Omental fat pad (tissue), 4 donors: ENCODE measurements around the gene TSGA10. TPM values are rescaled to one million over a fixed set of nuclear protein-coding genes. Genes with fewer than 3 reads are reported as not detected.

Experiments used
- ATAC-seq: fragments of 150-250 bp; one replicate; pipeline ENCODE4 v1.9.1; 2016; ENCODE audit warnings: mild to moderate bottlenecking, moderate library complexity; ENCODE audit not compliant: low FRiP score
- DNase-seq: peaks from one replicate; pipeline ENCODE4 v3.0.0-alpha.2; 2019; ENCODE audit warnings: low spot score
- total RNA-seq, 4 donors: library from RNA; depleted of rRNA; stranded (reverse); fragments of >200 nt; gene quantifications; one replicate each; pipeline ENCODE4 v1.1.0, GENCODE V29; 2016
- TF ChIP-seq, protein P1 (sequence below), 3 donors: fragments of 450-650 bp; IDR thresholded peaks; one replicate each; pipeline ENCODE4 v1.5.1; 2016 to 2017; ENCODE audit warnings: antibody characterized with exemption in 3 of 3, mild to moderate bottlenecking in 3 of 3, moderate library complexity in 2 of 3

Gene TSGA10
- total RNA-seq, 4 donors from 2014 or later = 4.7 to 19.5 (median 8.5) TPM

GRCh38 chr2:99104006-99104405, 50.7 kb downstream of the TSGA10 start:
- ATAC-seq (no peak), DNase-seq (no peak)
- TF ChIP-seq, protein P1, sequence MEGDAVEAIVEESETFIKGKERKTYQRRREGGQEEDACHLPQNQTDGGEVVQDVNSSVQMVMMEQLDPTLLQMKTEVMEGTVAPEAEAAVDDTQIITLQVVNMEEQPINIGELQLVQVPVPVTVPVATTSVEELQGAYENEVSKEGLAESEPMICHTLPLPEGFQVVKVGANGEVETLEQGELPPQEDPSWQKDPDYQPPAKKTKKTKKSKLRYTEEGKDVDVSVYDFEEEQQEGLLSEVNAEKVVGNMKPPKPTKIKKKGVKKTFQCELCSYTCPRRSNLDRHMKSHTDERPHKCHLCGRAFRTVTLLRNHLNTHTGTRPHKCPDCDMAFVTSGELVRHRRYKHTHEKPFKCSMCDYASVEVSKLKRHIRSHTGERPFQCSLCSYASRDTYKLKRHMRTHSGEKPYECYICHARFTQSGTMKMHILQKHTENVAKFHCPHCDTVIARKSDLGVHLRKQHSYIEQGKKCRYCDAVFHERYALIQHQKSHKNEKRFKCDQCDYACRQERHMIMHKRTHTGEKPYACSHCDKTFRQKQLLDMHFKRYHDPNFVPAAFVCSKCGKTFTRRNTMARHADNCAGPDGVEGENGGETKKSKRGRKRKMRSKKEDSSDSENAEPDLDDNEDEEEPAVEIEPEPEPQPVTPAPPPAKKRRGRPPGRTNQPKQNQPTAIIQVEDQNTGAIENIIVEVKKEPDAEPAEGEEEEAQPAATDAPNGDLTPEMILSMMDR (IDR thresholded peaks at IDR 0.05) = no peak

- TF ChIP-seq, protein P1 (IDR thresholded peaks at IDR 0.05) = no peak
- ATAC-seq (peak; percentile 80), DNase-seq (no peak)
Observed at GRCh38 chr2:99101697-99102096, 53.0 kb downstream of the TSGA10 start.

GRCh38 chr2:99096728-99097127, 58.0 kb downstream of the TSGA10 start:
- ATAC-seq = no peak
- no peak for DNase-seq
- TF ChIP-seq, protein P1 (IDR thresholded peaks at IDR 0.05) = no peak

DNA sequence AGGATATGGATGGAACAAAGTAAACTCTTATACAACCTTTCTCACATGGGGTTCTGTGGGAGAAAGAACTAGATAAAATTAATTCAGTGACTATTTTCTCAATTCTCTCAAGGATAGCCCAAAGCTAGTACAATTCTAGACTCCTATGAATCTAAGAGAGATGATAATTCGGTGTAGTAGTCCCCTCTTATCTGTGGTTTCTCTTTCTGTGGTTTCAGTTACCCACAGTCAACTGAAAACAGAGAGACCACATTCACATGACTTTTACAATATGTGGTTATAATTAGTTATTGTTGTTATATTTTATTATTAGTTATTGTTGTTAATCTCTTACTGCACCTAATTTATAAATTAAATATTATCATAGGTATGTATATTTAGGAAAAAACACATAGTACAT, 66.7 kb downstream of the TSGA10 start:
- DNase-seq (no peak), ATAC-seq (no peak)
- TF ChIP-seq, protein P1 (IDR thresholded peaks at IDR 0.05) = no peak

GRCh38 chr2:99086385-99086784, 68.4 kb downstream of the TSGA10 start:
- no peak for ATAC-seq
- TF ChIP-seq, protein P1 (IDR thresholded peaks at IDR 0.05) = no peak
- no peak for DNase-seq

DNA sequence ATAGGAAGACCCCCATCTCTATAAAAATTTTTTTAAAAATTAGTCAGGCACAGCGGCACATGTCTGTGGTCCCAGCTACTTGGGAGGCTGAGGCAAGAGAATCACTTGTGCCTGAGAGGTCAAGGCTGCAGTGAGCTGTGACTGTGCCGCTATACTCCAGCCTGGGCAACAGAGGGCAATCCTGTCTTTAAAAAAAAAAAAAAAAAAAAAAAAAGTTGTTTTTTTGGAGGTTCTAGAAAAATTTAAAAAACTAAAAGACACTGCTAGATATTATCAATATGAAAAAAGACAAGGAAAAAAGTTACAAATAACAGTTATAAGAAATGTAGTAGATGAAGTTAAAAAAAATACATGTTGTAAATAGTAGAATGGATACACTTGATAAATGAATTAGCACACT, 69.3 kb downstream of the TSGA10 start:
- no peak for DNase-seq
- TF ChIP-seq, protein P1 (IDR thresholded peaks at IDR 0.05) = no peak

GRCh38 chr2:99084256-99084655, 70.5 kb downstream of the TSGA10 start:
- ATAC-seq (no peak), DNase-seq (no peak)
- TF ChIP-seq, protein P1 (IDR thresholded peaks at IDR 0.05) = no peak

More for the DNA sequence above, 69.3 kb downstream of the TSGA10 start:
- ATAC-seq = no peak
